Lower leg skin (tissue), 3 donors: Measurements from ENCODE around the gene NAGS.

ENCODE experiments used
- CTCF ChIP-seq, 3 donors: fragments of 450-650 bp; IDR thresholded peaks; one replicate each; pipeline ENCODE4 v1.5.1; 2016; ENCODE audit warnings: antibody characterized with exemption in 3 of 3, mild to moderate bottlenecking in 3 of 3, moderate library complexity in 2 of 3
- POLR2A ChIP-seq, 2 donors: fragments of 450-650 bp; IDR thresholded peaks; one replicate each; pipeline ENCODE4 v1.6.1; 2016 to 2017; ENCODE audit warnings: antibody characterized with exemption in 2 of 2, mild to moderate bottlenecking in 1 of 2, moderate library complexity in 1 of 2

- no peak for TF ChIP-seq CTCF (IDR thresholded peaks at IDR 0.05)
- TF ChIP-seq POLR2A (IDR thresholded peaks at IDR 0.05), result no peak
Measured at GRCh38 chr17:44001461-44001920, 2.9 kb upstream of the NAGS start.
